AG20443 (cell line): ENCODE results near the gene COMMD2.
A peak's percentile ranks its signal among the peaks of the same experiment; 100 is the strongest.

Experiments used
- DNase-seq: peaks from one replicate; pipeline ENCODE4 v3.0.0; 2012; ENCODE audit warnings: low spot score, mixed read lengths

The COMMD2 gene

GRCh38 chr3:149752051-149752787 lies at the start of gene COMMD2:
Gene COMMD2, minus strand, starts transcription at chr3:149752489. Its CDS starts 45 bp downstream, at chr3:149752444.
- peak; percentile 95 for DNase-seq

GRCh38 chr3:149801639-149802038 lies 49.4 kb upstream of the COMMD2 start:
- DNase-seq: no peak

GRCh38 chr3:149801195-149801594 lies 48.9 kb upstream of the COMMD2 start:
- DNase-seq: no peak

GRCh38 chr3:149800693-149801092 lies 48.4 kb upstream of the COMMD2 start:
- DNase-seq: no peak

GRCh38 chr3:149796026-149796425 lies 43.7 kb upstream of the COMMD2 start:
- DNase-seq: no peak

- DNase-seq: no peak
These were observed 40.4 kb upstream of the COMMD2 start, which contains the start of gene ANKUB1 for GRCh38 chr3:149792452-149793270. Gene ANKUB1, minus strand, starts transcription at chr3:149792554. Its CDS starts 188 bp downstream, at chr3:149792366.

GRCh38 chr3:149790698-149791097 lies 38.4 kb upstream of the COMMD2 start:
- no peak for DNase-seq

- peak; percentile 68 for DNase-seq
These were observed 38.0 kb upstream of the COMMD2 start for GRCh38 chr3:149790268-149790667.

GRCh38 chr3:149784064-149784704 lies 31.9 kb upstream of the COMMD2 start:
- DNase-seq: peak; percentile 32

- peak; percentile 79 for DNase-seq
These were observed 31.3 kb upstream of the COMMD2 start for GRCh38 chr3:149783576-149783975.

GRCh38 chr3:149781741-149782140 lies 29.5 kb upstream of the COMMD2 start:
- no peak for DNase-seq

- DNase-seq: no peak
These were observed 28.9 kb upstream of the COMMD2 start for GRCh38 chr3:149781211-149781610.

- no peak for DNase-seq
These were observed 25.3 kb upstream of the COMMD2 start for GRCh38 chr3:149777414-149778214.

- no peak for DNase-seq
These were observed 23.9 kb upstream of the COMMD2 start for GRCh38 chr3:149776170-149776569.

GRCh38 chr3:149772861-149773260 lies 20.6 kb upstream of the COMMD2 start:
- DNase-seq: no peak

GRCh38 chr3:149771652-149772271 lies 19.5 kb upstream of the COMMD2 start:
- DNase-seq: peak; percentile 70

- DNase-seq: no peak
These were observed 18.0 kb upstream of the COMMD2 start for GRCh38 chr3:149770246-149770645.

- DNase-seq: no peak
These were observed 16.4 kb upstream of the COMMD2 start for GRCh38 chr3:149768704-149769103.

GRCh38 chr3:149767720-149768119 lies 15.4 kb upstream of the COMMD2 start:
- DNase-seq: no peak

GRCh38 chr3:149765762-149766334 lies 13.6 kb upstream of the COMMD2 start:
- peak; percentile 52 for DNase-seq

- no peak for DNase-seq
These were observed 12.0 kb upstream of the COMMD2 start for GRCh38 chr3:149764302-149764701.
